NCI-H510A (cell line): ENCODE data around the gene HSD17B12.

ENCODE experiments used
- DNase-seq: peaks from one replicate; lab custom pipeline; 2025; lab: John Stamatoyannopoulos, UW

The HSD17B12 gene

DNA sequence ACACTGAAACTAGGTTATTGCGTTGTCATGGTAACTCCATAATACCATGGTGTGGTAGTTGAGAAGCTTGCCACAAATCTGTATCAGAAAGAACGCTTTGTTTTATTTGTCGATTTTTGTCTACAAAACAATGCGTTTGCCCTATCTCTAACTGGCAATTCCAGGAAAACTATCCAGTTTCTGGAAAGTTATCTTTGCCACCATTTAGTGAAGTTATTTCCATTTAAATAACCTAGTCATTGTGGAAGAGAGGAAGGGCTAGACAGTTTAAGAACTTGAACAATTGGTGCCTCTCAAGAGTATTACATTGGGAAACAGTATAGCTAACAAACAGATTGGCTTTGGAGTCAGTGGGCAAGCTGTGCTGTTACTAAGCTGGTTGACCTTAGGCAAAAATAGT is 7.9 kb downstream of the HSD17B12 start:
- no peak for DNase-seq

- DNase-seq = no peak
Observed at GRCh38 chr11:43689167-43689566, 8.6 kb downstream of the HSD17B12 start.

- no peak for DNase-seq
Observed at GRCh38 chr11:43690929-43691725, 10.6 kb downstream of the HSD17B12 start.

- DNase-seq = no peak
Observed at GRCh38 chr11:43691806-43692205, 11.3 kb downstream of the HSD17B12 start.

DNA sequence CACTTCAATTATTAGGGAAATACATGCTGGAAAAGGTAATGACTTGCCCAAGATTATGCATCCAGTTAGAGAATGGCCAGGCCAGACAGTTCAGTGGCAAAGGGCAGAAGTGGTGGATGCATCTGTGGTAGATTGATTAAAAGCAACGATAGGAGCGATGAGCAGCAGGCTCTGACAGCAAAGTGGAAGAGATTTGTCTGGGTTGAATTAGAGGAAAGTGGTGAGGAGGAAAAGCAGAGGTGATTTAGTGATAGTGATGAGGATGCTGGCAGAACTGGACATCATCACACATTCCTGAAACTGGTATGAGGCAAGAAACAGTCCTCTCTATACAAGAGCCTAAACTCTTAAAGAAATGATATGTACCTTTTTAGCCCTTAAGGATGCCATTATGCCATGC is 12.5 kb downstream of the HSD17B12 start:
- DNase-seq = no peak

DNA sequence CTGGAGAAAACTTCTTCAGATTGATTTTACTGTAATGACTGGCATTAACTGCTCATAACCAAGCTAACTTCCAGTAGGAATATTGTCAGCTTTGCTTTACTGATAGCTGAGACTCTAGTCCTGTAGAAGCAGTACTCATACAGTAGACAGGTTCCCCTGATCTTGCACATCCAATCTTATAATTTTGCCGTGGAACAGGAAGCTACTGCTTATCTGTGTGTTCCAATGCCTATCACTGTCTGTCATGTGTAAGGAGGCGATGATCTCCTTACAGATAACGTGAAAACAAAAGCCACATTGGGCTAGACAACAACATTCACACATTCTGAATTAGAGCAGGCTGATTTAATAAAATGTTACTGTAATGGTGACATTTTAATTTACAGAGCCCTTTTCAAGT is 13.2 kb downstream of the HSD17B12 start:
- no peak for DNase-seq

DNA sequence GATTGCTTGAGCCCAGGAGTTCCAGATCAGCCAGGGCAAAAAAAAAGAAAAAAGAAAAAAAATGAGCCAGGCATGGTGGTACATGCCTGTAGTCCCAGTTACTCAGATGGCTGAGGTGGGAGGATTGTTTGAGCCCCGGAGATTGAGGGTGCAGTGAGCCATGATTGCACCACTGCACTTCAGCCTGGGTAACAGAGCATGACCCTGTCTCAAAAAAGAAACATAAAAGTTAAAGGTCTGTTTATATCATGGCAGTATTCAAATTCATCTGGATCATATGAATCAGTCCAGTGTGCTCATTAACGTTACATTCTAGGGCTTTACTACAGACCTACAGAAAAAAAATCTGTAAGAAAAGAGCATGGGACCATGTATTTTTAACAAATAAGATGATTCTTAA is 13.9 kb downstream of the HSD17B12 start:
- no peak for DNase-seq

- no peak for DNase-seq
Observed at GRCh38 chr11:43697679-43698078, 17.1 kb downstream of the HSD17B12 start.

- DNase-seq = no peak
Observed at GRCh38 chr11:43699870-43700269, 19.3 kb downstream of the HSD17B12 start.

DNA sequence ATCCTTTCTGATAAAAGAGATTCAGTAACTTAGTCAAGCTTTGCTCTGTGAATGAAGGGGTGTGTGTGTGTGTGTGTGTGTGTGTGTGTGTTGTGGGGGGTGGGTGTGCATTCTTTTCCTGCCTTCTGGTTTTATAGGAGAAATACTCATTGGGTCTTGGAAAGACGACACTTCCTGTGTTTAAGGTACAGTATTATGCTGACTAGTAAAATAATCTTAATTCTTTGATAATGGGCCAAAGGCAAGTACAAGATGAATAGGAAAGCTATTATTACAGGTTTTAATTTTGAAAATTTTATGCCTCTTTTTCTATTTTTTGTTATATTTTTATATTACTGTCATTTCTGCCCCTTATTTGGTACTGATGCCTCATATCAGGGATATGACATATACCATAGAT is 26.1 kb downstream of the HSD17B12 start:
- no peak for DNase-seq

DNA sequence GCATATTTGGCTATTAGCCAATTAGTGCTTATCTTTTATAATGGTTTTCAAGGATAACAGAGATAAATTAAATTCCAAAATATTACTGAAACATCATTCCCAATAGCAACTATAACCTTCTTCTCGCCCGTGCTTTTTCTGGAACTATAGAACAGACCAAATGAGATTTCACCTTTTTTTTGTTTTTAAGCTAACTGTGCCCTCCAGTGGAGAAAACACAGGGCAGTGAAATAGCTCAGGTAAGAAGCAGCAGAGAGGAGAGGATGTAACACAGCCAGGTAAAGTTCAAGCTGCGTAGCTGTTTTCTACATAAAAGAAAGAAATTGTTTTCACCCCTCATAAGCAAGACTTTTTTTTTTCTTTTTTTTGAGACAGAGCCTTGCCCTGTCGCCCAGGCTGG is 28.2 kb downstream of the HSD17B12 start:
- no peak for DNase-seq

DNA sequence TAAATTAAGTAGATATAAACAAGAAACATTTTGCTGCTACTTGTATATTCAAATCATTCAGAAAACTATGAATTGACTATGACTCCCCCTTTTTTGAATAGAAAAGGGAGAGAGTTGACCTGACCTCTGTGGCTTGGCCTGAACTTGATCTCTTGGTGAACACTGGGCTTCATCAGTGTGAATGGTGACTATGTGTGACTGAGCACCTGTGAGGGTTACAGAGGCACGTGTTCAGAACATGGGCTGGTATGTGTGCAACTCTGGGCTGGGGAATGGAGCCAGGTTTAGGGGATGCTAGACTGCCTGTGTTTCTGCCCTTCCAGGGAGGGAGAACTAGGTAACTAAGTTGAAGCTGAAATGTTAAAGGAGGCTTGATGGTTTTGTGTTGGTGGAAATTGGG is 29.2 kb downstream of the HSD17B12 start:
- no peak for DNase-seq

GRCh38 chr11:43712676-43713075 is 32.1 kb downstream of the HSD17B12 start:
- DNase-seq = no peak

DNA sequence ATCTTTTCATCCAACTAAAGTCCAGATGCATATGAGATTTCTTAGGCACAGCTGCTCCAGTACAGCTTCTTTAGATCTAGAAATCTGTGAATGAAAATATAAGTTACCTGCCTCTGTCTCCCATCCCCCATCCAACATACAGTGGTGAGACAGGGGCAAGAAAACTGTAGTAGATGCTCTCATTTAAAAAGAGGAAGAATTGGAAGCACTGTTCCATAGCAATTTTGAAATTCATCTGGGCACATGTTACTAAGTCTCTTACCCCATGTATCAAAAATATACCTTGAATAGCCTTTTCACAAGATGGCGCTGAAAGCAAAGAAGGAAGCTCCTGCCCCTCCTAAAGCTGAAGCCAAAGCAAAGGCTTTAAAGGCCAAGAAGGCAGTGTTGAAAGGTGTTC is 37.8 kb downstream of the HSD17B12 start:
- no peak for DNase-seq

DNA sequence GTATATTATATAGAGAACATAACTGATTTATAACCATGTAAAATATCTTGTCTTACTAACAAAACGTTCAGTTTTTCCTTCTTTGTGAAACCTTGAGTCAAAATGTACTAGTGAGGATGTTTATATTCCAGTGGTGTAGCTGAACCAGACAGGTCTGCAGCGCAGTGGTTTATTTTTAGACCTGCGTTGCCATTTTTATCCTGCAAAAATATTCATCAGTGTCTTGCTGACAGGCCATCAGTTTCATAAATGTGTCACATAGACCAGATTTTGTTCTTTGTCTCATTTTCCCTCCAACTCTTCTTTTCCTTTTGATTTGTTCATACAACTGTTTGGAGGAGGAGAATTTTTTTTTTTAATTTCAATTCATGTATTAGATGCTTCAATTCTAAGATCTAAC is 43.1 kb downstream of the HSD17B12 start:
- DNase-seq = no peak

DNA sequence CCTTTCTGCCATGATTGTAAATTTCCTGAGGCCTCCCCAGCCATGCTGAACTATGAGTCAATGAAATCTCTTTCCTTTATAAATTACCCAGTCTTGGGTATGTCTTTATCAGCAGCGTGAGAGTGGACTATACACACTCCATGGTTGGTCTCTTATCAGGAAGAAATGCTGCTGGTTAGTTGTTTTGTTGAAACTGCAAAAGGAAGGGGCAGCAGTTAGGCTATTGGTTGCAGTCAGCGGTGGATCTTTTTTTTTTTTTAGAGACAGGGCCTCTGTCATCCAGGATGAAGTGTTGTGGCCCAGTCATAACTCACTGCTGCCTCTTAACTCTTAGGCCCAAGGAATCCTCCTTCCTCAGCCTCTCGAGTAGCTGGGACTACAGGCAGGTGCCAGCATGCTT is 51.7 kb downstream of the HSD17B12 start:
- no peak for DNase-seq

GRCh38 chr11:43734256-43734655 is 53.7 kb downstream of the HSD17B12 start:
- no peak for DNase-seq

DNA sequence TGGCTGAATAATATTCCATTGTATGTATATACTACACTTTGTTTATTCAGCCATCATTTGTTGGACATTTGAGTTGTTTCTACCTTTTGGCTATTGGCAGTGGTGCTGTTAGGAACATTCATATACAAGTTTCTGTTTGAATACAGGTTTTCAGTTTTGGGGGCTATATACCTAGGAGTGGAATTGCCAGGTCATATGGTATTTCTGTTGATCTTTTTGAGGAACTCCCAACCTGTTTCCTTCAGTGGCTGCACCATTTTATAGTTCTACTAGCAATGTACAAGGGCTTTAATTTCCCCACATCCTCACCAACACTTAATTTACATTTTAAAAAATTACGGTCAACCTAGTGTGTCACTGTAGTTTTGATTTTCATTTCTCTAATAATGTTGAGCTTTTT is 54.6 kb downstream of the HSD17B12 start:
- no peak for DNase-seq

DNA sequence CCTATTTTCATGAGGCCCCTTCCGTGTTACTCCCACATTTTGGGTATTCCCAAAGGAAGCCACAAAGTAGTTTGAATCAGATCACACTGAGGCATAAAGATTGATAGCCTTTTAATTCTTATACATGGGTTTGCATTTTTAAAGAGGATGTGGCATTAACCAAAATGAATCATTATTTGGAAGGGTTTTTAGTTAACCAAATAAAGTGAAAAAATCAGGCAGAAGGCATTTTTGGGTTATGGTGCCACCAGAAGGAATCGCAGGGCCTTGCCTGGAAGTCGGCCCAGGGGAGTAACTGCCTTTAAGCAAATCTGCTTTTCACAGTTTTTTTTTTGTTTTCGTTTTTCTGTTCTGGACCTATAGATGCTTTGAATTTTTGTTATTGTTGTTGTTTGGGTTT is 55.4 kb downstream of the HSD17B12 start:
- no peak for DNase-seq

GRCh38 chr11:43736502-43737200 is 56.1 kb downstream of the HSD17B12 start:
- no peak for DNase-seq

DNA sequence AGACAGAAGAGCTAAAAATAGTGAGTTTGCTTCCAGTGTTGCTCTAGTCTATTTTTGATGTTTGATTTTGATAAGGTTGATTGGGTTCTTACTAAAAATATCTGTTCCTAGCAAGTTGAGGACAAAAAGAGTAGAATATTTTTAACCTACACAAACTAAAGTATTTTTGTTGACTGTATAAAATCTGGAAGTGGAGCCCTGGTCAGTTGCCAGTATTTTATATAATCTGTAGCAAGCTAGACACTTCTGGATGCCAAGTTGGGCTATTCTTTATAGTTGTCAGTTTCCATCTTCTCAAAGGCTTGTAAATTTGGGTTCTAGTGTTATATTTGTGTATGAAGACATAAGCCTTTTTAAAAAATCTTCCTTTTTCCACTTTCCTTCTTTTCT is 56.7 kb downstream of the HSD17B12 start:
- DNase-seq = no peak

DNA sequence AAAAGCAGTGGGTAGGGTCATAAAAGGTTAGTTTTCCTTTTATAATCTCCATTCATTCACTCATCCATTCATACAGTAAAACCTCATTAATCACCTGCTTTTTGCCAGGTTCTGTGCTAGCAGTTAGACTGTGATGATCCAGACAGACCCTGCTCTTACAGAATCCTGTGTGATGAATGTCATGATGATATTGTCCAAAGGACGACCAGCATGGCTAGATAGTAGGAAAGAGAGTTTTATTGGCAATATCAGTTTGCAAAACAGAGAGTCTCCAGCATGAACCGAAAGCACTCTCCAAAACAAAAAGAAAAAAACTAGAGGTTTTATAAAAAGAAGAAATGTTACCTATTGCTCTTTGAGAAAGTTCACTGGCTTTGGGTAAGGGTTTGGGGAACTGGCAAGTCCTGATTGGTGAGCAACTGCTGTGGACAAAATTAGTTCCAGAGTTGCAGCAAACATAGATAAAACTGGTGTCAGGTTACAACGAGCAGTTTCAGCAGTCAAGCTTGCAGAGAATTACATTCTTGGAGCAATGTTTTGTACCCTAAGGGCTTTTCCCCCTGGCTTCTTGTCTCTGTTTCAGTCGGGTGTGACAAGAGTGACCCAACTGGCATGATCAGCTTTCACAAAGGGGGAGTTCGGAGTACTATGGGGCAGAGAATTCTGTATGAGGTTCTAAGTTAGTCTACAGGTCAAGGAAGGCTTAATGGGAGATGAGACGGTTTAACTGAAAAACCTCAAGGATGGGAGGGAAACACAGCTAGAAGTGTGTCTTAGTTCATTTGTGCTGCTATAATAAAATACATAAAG is 58.3 kb downstream of the HSD17B12 start:
- no peak for DNase-seq

GRCh38 chr11:43746670-43747069 is 66.1 kb downstream of the HSD17B12 start:
- DNase-seq = no peak
